ENCODE results near the gene KDSR.

- TF ChIP-seq CTCF (IDR thresholded peaks at IDR 0.05) (no peak), EZH2 (IDR thresholded peaks at IDR 0.05; ENCODE audit: borderline replicate concordance, insufficient read depth, low read depth, low read length, poor library complexity, severe bottlenecking) (no peak)
These were observed 45.9 kb upstream of the KDSR start for GRCh38 chr18:63412953-63413352.

Data from B cell (primary cell).